Upper lobe of right lung (tissue), 1 donor: ENCODE data around the gene DIPK1B. TPM values are rescaled to one million over a fixed set of nuclear protein-coding genes. Genes with fewer than 3 reads are reported as not detected.

Experiments used
- ATAC-seq: fragments of 200-7000 bp; cut with Tn5 transposase; one replicate; pipeline ENCODE4 v1.9.1; 2020; ENCODE audit warnings: mild to moderate bottlenecking, moderate library complexity
- DNase-seq: peaks from one replicate; pipeline ENCODE4 v3.0.0-alpha.2; 2020
- H3K27ac ChIP-seq: fragments of 200-600 bp; one replicate; pipeline ENCODE4 v1.8.0; 2022
- H3K27me3 ChIP-seq: fragments of 200-600 bp; one replicate; pipeline ENCODE4 v1.8.0; 2022; ENCODE audit warnings: mild to moderate bottlenecking
- H3K36me3 ChIP-seq: fragments of 200-600 bp; one replicate; pipeline ENCODE4 v1.8.0; 2022
- H3K4me1 ChIP-seq: fragments of 200-600 bp; one replicate; pipeline ENCODE4 v1.8.0; 2022
- H3K4me3 ChIP-seq: fragments of 200-600 bp; one replicate; pipeline ENCODE4 v1.8.0; 2022; ENCODE audit warnings: mild to moderate bottlenecking
- H3K9me3 ChIP-seq: fragments of 200-600 bp; one replicate; pipeline ENCODE4 v1.8.0; 2022
- CTCF ChIP-seq: fragments of 200-600 bp; IDR thresholded peaks from one replicate; pipeline ENCODE4 v1.8.0; 2022; ENCODE audit warnings: antibody characterized with exemption
- intact Hi-C: fragments of 100-400 bp; cut with DNase I; formaldehyde crosslinking; loops from one replicate; pipeline ENCODE4 v1.11.0; 2022
- total RNA-seq: library from RNA; stranded (reverse); fragmentation: NEBNext Ultra II Directional; extraction: Animal tissue kit (Norgen Biotek cat#: 25700); gene quantifications from one replicate; pipeline ENCODE4 v1.2.1, GENCODE V29; 2021
- donor health status: DM: no; HTN: yes; CAD: no; lungs with severe emphysema.

Gene DIPK1B
- total RNA-seq, 1 donor from 2014 or later, result 17.7 TPM

DNA sequence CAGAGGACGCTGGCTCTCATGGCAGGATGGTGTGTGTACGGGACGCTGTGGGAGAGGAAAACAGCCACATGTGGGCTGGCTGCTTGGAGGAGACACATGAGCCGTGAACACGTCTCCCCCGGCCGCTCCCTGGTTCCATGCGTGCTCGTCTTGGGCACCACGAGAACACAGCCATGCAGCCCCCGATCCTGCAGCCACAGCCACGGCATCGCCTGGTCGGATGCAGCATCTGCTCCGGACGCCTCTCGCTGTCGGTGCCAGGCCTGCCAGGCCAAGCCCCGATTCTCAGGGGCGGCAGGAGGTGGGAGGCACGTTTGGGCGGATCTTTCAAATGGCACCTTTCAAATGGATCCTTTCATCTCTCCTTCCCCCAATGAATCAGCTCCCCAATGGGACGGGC, 27.1 kb downstream of the DIPK1B start:
- H3K27me3 ChIP-seq, result peaks cover 31% of the 10 kb centered on the region
- peaks cover 17% of the 10 kb centered on the region for H3K4me1 ChIP-seq
- no peak for TF ChIP-seq CTCF
- no peaks in the 10 kb centered on the region for H3K36me3 ChIP-seq
- intact Hi-C loops, result no loop called here
- ATAC-seq (no peak), DNase-seq (no peak)
- no peaks in the 10 kb centered on the region for H3K9me3 ChIP-seq
- no peak overlapping the region for H3K27ac ChIP-seq
- H3K4me3 ChIP-seq, result no peak overlapping the region

DNA sequence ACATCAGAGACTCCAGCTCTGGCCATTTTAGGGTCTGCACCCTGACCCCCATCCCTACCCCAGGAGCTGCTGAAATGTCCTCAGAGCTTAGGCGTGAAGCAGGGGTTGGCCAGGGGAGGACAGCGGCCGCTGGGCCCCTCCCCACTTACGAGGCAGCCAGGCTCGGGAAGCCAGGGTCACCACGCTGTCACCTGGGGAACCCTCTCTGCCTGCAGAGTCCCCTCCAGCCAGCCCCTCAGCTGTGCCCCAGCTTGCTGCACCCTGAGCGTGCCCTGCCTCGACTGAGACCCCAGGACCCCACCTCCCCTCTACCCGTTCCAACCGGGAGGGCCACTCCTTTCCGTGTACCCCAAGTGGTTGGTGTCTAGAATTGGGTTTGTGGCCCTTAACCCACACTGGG, 27.7 kb downstream of the DIPK1B start:
- no peak for TF ChIP-seq CTCF
- DNase-seq (no peak), ATAC-seq (no peak)
- H3K9me3 ChIP-seq, result no peaks in the 10 kb centered on the region
- H3K27me3 ChIP-seq, result peaks cover 31% of the 10 kb centered on the region
- H3K4me1 ChIP-seq, result peaks cover 17% of the 10 kb centered on the region
- intact Hi-C loops, result no loop called here
- H3K4me3 ChIP-seq, result no peak overlapping the region
- H3K27ac ChIP-seq, result no peak overlapping the region
- no peaks in the 10 kb centered on the region for H3K36me3 ChIP-seq

GRCh38 chr9:136740491-136740890, 28.1 kb downstream of the DIPK1B start:
- no peaks in the 10 kb centered on the region for H3K36me3 ChIP-seq
- no peak overlapping the region for H3K4me3 ChIP-seq
- ATAC-seq (no peak), DNase-seq (no peak)
- peaks cover 31% of the 10 kb centered on the region for H3K27me3 ChIP-seq
- no peak for TF ChIP-seq CTCF
- intact Hi-C loops, result no loop called here
- no peak overlapping the region for H3K27ac ChIP-seq
- peaks cover 17% of the 10 kb centered on the region for H3K4me1 ChIP-seq
- no peaks in the 10 kb centered on the region for H3K9me3 ChIP-seq

GRCh38 chr9:136740971-136741882, 28.9 kb downstream of the DIPK1B start:
- Histone ChIP-seq H3K36me3 (no peaks in the 10 kb centered on the region), H3K27ac (no peak overlapping the region), H3K4me3 (peak overlapping the region; percentile 23), H3K9me3 (no peaks in the 10 kb centered on the region), H3K27me3 (peaks cover 31% of the 10 kb centered on the region), H3K4me1 (peaks cover 17% of the 10 kb centered on the region)
- no peak for TF ChIP-seq CTCF
- ATAC-seq, result peak; percentile 20
- no peak for DNase-seq
- intact Hi-C loops, result no loop called here

GRCh38 chr9:136741883-136742571, 29.7 kb downstream of the DIPK1B start:
- no peak for DNase-seq
- Histone ChIP-seq H3K4me1 (peaks cover 17% of the 10 kb centered on the region), H3K27ac (no peak overlapping the region), H3K9me3 (no peaks in the 10 kb centered on the region), H3K27me3 (peaks cover 31% of the 10 kb centered on the region), H3K36me3 (no peaks in the 10 kb centered on the region), H3K4me3 (peak overlapping the region; percentile 23)
- no peak for TF ChIP-seq CTCF
- intact Hi-C loops, result no loop called here
- peak; percentile 23 for ATAC-seq
